Activated CD4-positive, alpha-beta T cell treated with anti-CD3 and anti-CD28 coated beads, Interleukin-10, Interleukin-2, amounts not matched to agents 100 ng/mL and 50 ng/mL, durations not matched to agents 16 hours and 8 hours (primary cell): ENCODE data around the gene MASTL.
A peak's percentile ranks its signal among the peaks of the same experiment; 100 is the strongest.
"Not testable (repeated sequence)": the region's sequence is repeated elsewhere in the genome, so short reads cannot be mapped to it uniquely, and the experiment has no call there.

Experiments
- DNase-seq: peaks from one replicate; pipeline ENCODE4 v3.0.0-alpha.2; 2020

The MASTL gene

GRCh38 chr10:27155066-27155754 is at the start of gene MASTL:
TSS of gene MASTL (plus strand) at chr10:27155352. CDS start at chr10:27155427, 75 bp downstream.
- peak; percentile 96 for DNase-seq

- DNase-seq: no peak
Measured at GRCh38 chr10:27108165-27108564, 47.0 kb upstream of the MASTL start.

- DNase-seq: no peak
Measured at GRCh38 chr10:27134371-27134770, 20.8 kb upstream of the MASTL start.

- DNase-seq: no peak
Measured at GRCh38 chr10:27138277-27138676, 16.9 kb upstream of the MASTL start.

GRCh38 chr10:27143686-27144085 is 11.5 kb upstream of the MASTL start:
- DNase-seq: no peak

GRCh38 chr10:27145937-27146336 is 9.2 kb upstream of the MASTL start:
- DNase-seq: no peak

- peak; percentile 10 for DNase-seq
Measured at GRCh38 chr10:27147701-27148100, 7.5 kb upstream of the MASTL start.

GRCh38 chr10:27150261-27150660 is 4.9 kb upstream of the MASTL start:
- DNase-seq: no peak

GRCh38 chr10:27152687-27153086 is 2.5 kb upstream of the MASTL start:
- no peak for DNase-seq

GRCh38 chr10:27153329-27153728 is 1.8 kb upstream of the MASTL start:
- DNase-seq: no peak

- peak; percentile 26 for DNase-seq
Measured at GRCh38 chr10:27153845-27154193, 1.3 kb upstream of the MASTL start.

GRCh38 chr10:27156566-27156965 is 1.4 kb downstream of the MASTL start:
- not testable (repeated sequence) for DNase-seq

GRCh38 chr10:27157150-27157549 is 2.0 kb downstream of the MASTL start:
- DNase-seq: no peak

- DNase-seq: no peak
Measured at GRCh38 chr10:27158421-27158820, 3.3 kb downstream of the MASTL start.

- no peak for DNase-seq
Measured at GRCh38 chr10:27169849-27170248, 14.7 kb downstream of the MASTL start.

- DNase-seq: no peak
Measured at GRCh38 chr10:27188259-27188658, 33.1 kb downstream of the MASTL start.

GRCh38 chr10:27188897-27189296 is 33.7 kb downstream of the MASTL start:
- no peak for DNase-seq

- no peak for DNase-seq
Measured at GRCh38 chr10:27190508-27190907, 35.4 kb downstream of the MASTL start.

- DNase-seq: no peak
Measured at GRCh38 chr10:27192284-27192683, 37.1 kb downstream of the MASTL start.

GRCh38 chr10:27197980-27198620 is 42.9 kb downstream of the MASTL start:
- DNase-seq: no peak

- DNase-seq: no peak
Measured at GRCh38 chr10:27203806-27204205, 48.7 kb downstream of the MASTL start.

GRCh38 chr10:27207350-27207749 is 52.2 kb downstream of the MASTL start:
- no peak for DNase-seq

- DNase-seq: peak; percentile 59
Measured at GRCh38 chr10:27223964-27224363, 68.8 kb downstream of the MASTL start.

- peak; percentile 12 for DNase-seq
Measured at GRCh38 chr10:27225011-27225590, 69.9 kb downstream of the MASTL start.
